Thyroid gland (tissue), 4 donors: ENCODE data around the gene LIPN. TPM values are rescaled to one million over a fixed set of nuclear protein-coding genes. Genes with fewer than 3 reads are reported as not detected.

Source experiments
- DNase-seq, 2 donors: peaks; one replicate each; pipeline ENCODE4 v3.0.0-alpha.2; 2019
- H3K27ac ChIP-seq, 3 donors: fragments of 200-600 bp; sonication (generic); 1 replicate in 2 of 3; 2 replicates in 1 of 3; pipeline ENCODE4 v1.5.1; 2016 to 2019; ENCODE audit warnings: mild to moderate bottlenecking in 1 of 3, moderate library complexity in 1 of 3
- H3K27me3 ChIP-seq: fragments of 200-600 bp; sonication (generic); one replicate; pipeline ENCODE4 v1.5.1; 2019
- H3K36me3 ChIP-seq, 2 donors: fragments of 200-600 bp; sonication (generic); one replicate each; pipeline ENCODE4 v1.5.1; 2016 to 2019
- H3K4me1 ChIP-seq, 2 donors: fragments of 200-600 bp; sonication (generic); one replicate each; pipeline ENCODE4 v1.5.1; 2017 to 2019
- H3K4me3 ChIP-seq, 3 donors: fragments of 200-600 bp; sonication (generic); replicated peaks in 1 of 3; 1 replicate in 2 of 3; 2 replicates in 1 of 3; pipeline ENCODE4 v1.5.1; 2016; ENCODE audit warnings: mild to moderate bottlenecking in 1 of 3
- H3K9me3 ChIP-seq: fragments of 200-600 bp; sonication (generic); one replicate; pipeline ENCODE4 v1.5.1; 2017
- CTCF ChIP-seq, 6 experiments: fragments of 200-600 bp in 3 of 6; fragments of 450-650 bp in 3 of 6; sonication (generic) in 3 of 6; IDR thresholded peaks; one replicate each; pipeline ENCODE4 v1.5.1; 2016 to 2019; ENCODE audit warnings: antibody characterized with exemption in 6 of 6, mild to moderate bottlenecking in 2 of 6, inconsistent platforms in 1 of 6, moderate library complexity in 1 of 6
- POLR2A ChIP-seq, 2 donors: fragments of 450-650 bp; IDR thresholded peaks; one replicate each; pipeline ENCODE4 v1.6.1; 2017; ENCODE audit warnings: antibody characterized with exemption in 2 of 2, mild to moderate bottlenecking in 2 of 2, moderate library complexity in 1 of 2
- WGBS, 2 donors: methylation state at CpG; one replicate each; pipeline ENCODE4 v1.1.5; 2017; 5-methylcytosine and 5-hydroxymethylcytosine counted together
- intact Hi-C: fragments of 100-400 bp; cut with DNase I; formaldehyde crosslinking; loops from one replicate; pipeline ENCODE4 v1.15.1; 2023
- total RNA-seq, 4 donors: library from RNA; depleted of rRNA; stranded (reverse); fragments of >200 nt; gene quantifications; one replicate each; pipeline ENCODE4 v1.2.3, GENCODE V29; 2016

The LIPN gene
- total RNA-seq, 4 donors from 2014 or later: not detected

- Histone ChIP-seq H3K4me1 (no peaks in the 10 kb centered on the region), H3K9me3 (no peaks in the 10 kb centered on the region), H3K27me3 (no peaks in the 10 kb centered on the region), H3K27ac (no peak overlapping the region), H3K36me3 (no peaks in the 10 kb centered on the region), H3K4me3 (no peak overlapping the region)
- intact Hi-C loops: no loop called here
- TF ChIP-seq POLR2A (IDR thresholded peaks at IDR 0.05): no peak
- no peak for TF ChIP-seq CTCF (IDR thresholded peaks at IDR 0.05)
- no peak for DNase-seq
- 49 to 55% methylated on average over 6 of the region's 6 CpGs for WGBS, 2 donors
These were observed 44.4 kb downstream of the LIPN start for GRCh38 chr10:88804083-88804812.

- TF ChIP-seq CTCF (IDR thresholded peaks at IDR 0.05) (no peak), POLR2A (IDR thresholded peaks at IDR 0.05) (no peak)
These were observed 45.5 kb downstream of the LIPN start for GRCh38 chr10:88805361-88805760.

GRCh38 chr10:88805924-88806323 lies 46.1 kb downstream of the LIPN start:
- WGBS, 2 donors: 82 to 91% methylated on average over 3 of the region's 3 CpGs
- Histone ChIP-seq H3K27ac (no peak overlapping the region), H3K36me3 (no peaks in the 10 kb centered on the region), H3K4me3 (no peak overlapping the region), H3K9me3 (no peaks in the 10 kb centered on the region), H3K4me1 (no peaks in the 10 kb centered on the region), H3K27me3 (no peaks in the 10 kb centered on the region)
- no peak for DNase-seq
- intact Hi-C loops: no loop called here
- no peak for TF ChIP-seq POLR2A (IDR thresholded peaks at IDR 0.05)
- no peak for TF ChIP-seq CTCF (IDR thresholded peaks at IDR 0.05)

More at GRCh38 chr10:88805361-88805760, 45.5 kb downstream of the LIPN start:
- 57 to 66% methylated on average over 2 of the region's 2 CpGs for WGBS, 2 donors
- Histone ChIP-seq H3K9me3 (no peaks in the 10 kb centered on the region), H3K36me3 (no peaks in the 10 kb centered on the region), H3K27me3 (no peaks in the 10 kb centered on the region), H3K4me3 (no peak overlapping the region), H3K4me1 (no peaks in the 10 kb centered on the region), H3K27ac (no peak overlapping the region)
- DNase-seq: no peak
- intact Hi-C loops: no loop called here

GRCh38 chr10:88809621-88810020 lies 49.8 kb downstream of the LIPN start:
- Histone ChIP-seq H3K36me3 (no peaks in the 10 kb centered on the region), H3K4me3 (no peak overlapping the region), H3K27ac (no peak overlapping the region), H3K4me1 (no peaks in the 10 kb centered on the region), H3K27me3 (no peaks in the 10 kb centered on the region), H3K9me3 (no peaks in the 10 kb centered on the region)
- intact Hi-C loops: no loop called here
- no peak for DNase-seq
- no peak for TF ChIP-seq CTCF (IDR thresholded peaks at IDR 0.05)
- 83 to 84% methylated on average over 4 of the region's 4 CpGs for WGBS, 2 donors

- TF ChIP-seq POLR2A (IDR thresholded peaks at IDR 0.05) (no peak), CTCF (IDR thresholded peaks at IDR 0.05) (peak; percentile 15 to 73 (median 45))
- peak; percentile 14 to 30 for DNase-seq
- H3K4me3 ChIP-seq: no peak overlapping the region
- H3K4me1 ChIP-seq: no peaks in the 10 kb centered on the region
- no peaks in the 10 kb centered on the region for H3K9me3 ChIP-seq
- H3K27ac ChIP-seq: no peak overlapping the region
- no peaks in the 10 kb centered on the region for H3K27me3 ChIP-seq
- no peaks in the 10 kb centered on the region for H3K36me3 ChIP-seq
- 29 to 37% methylated on average over 5 of the region's 5 CpGs for WGBS, 2 donors
- intact Hi-C loops: no loop called here
These were observed 50.6 kb downstream of the LIPN start for GRCh38 chr10:88810196-88810961.
